Activated gamma-delta T cell (primary cell): ENCODE data around the gene SLC7A5.
"Not testable (repeated sequence)": the region's sequence is repeated elsewhere in the genome, so short reads cannot be mapped to it uniquely, and the experiment has no call there.

Experiments used
- DNase-seq: peaks from one replicate; lab custom pipeline; 2025; lab: John Stamatoyannopoulos, UW
- total RNA-seq, 2 donors: gene quantifications; one replicate each; lab custom pipeline; 2026; lab: John Stamatoyannopoulos, UW

Gene SLC7A5
- 88.3 to 272 reads per million in 2 donors for total RNA-seq

- peak; percentile 84 for DNase-seq
Measured at GRCh38 chr16:87869061-87869878, at the start of gene SLC7A5. Gene SLC7A5 (minus strand): TSS chr16:87869507. CDS start chr16:87869422, 85 bp downstream.

- DNase-seq, result no peak
Measured at GRCh38 chr16:87918338-87918737, 49.0 kb upstream of the SLC7A5 start.

GRCh38 chr16:87917503-87917902, 48.2 kb upstream of the SLC7A5 start:
- DNase-seq, result no peak

- DNase-seq, result no peak
Measured at GRCh38 chr16:87914812-87915211, 45.5 kb upstream of the SLC7A5 start.

GRCh38 chr16:87914021-87914725, 44.9 kb upstream of the SLC7A5 start:
- not testable (repeated sequence) for DNase-seq

GRCh38 chr16:87912691-87913090, 43.4 kb upstream of the SLC7A5 start:
- DNase-seq, result not testable (repeated sequence)

GRCh38 chr16:87911106-87911763, 41.9 kb upstream of the SLC7A5 start:
- not testable (repeated sequence) for DNase-seq

GRCh38 chr16:87909203-87909935, 40.1 kb upstream of the SLC7A5 start:
- DNase-seq, result peak; percentile 58

- not testable (repeated sequence) for DNase-seq
Measured at GRCh38 chr16:87908101-87908500, 38.8 kb upstream of the SLC7A5 start.

- DNase-seq, result not testable (repeated sequence)
Measured at GRCh38 chr16:87905521-87905920, 36.2 kb upstream of the SLC7A5 start.

- DNase-seq, result not testable (repeated sequence)
Measured at GRCh38 chr16:87904963-87905362, 35.7 kb upstream of the SLC7A5 start.

- DNase-seq, result not testable (repeated sequence)
Measured at GRCh38 chr16:87900489-87900888, 31.2 kb upstream of the SLC7A5 start.

- DNase-seq, result no peak
Measured at GRCh38 chr16:87897521-87898505, 28.5 kb upstream of the SLC7A5 start.

GRCh38 chr16:87896924-87897520, 27.7 kb upstream of the SLC7A5 start:
- DNase-seq, result not testable (repeated sequence)

- DNase-seq, result not testable (repeated sequence)
Measured at GRCh38 chr16:87896176-87896890, 27.0 kb upstream of the SLC7A5 start.

- DNase-seq, result no peak
Measured at GRCh38 chr16:87895641-87896141, 26.4 kb upstream of the SLC7A5 start.

- not testable (repeated sequence) for DNase-seq
Measured at GRCh38 chr16:87894005-87894404, 24.7 kb upstream of the SLC7A5 start.

- DNase-seq, result no peak
Measured at GRCh38 chr16:87891764-87892163, 22.5 kb upstream of the SLC7A5 start.

GRCh38 chr16:87889762-87890161, 20.5 kb upstream of the SLC7A5 start:
- DNase-seq, result not testable (repeated sequence)
